ENCODE results near the gene CLCN6. TPM values are rescaled to one million over a fixed set of nuclear protein-coding genes. Genes with fewer than 3 reads are reported as not detected.

The CLCN6 gene
- total RNA-seq, 1 donor from 2014 or later, result 29.2 TPM

GRCh38 chr1:11879311-11880180 lies 73.6 kb downstream of the CLCN6 start:
- Histone ChIP-seq H3K4me1 (peaks cover 24% of the 10 kb centered on the region), H3K36me3 (no peaks in the 10 kb centered on the region), H3K27ac (no peak overlapping the region), H3K27me3 (ENCODE audit: low read depth) (peaks cover 5% of the 10 kb centered on the region), H3K9me3 (no peaks in the 10 kb centered on the region), H3K4me3 (no peak overlapping the region)
- intact Hi-C loops (cut with DNase I), result no loop called here
- DNase-seq, result no peak
- TF ChIP-seq CTCF (IDR thresholded peaks at IDR 0.05), result no peak
- no peak for ATAC-seq

DNA sequence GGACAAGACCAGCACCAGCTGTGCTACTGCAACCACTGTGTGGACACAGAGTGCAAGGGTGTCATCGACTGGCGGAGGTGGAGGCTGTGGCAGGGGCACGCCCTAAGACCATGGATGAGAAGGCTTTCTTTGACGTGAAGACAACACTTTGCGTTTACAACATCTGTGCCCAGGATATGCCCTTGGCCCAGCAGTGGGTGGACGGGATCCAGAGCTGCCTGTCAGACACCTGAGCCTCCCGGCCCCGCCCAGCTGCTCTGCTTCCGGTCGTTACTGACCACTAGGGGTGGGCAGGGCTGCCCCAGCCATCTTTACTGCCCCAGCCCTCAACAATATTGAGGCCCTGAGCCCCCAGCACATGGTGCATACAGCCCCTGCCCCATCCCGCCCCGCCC lies 74.2 kb downstream of the CLCN6 start:
- H3K27me3 ChIP-seq (ENCODE audit: low read depth), result peaks cover 5% of the 10 kb centered on the region
- H3K4me3 ChIP-seq, result no peak overlapping the region
- H3K9me3 ChIP-seq, result no peaks in the 10 kb centered on the region
- no peak for DNase-seq
- ATAC-seq, result no peak
- no peaks in the 10 kb centered on the region for H3K36me3 ChIP-seq
- no peak for TF ChIP-seq CTCF (IDR thresholded peaks at IDR 0.05)
- intact Hi-C loops (cut with DNase I), result no loop called here
- H3K4me1 ChIP-seq, result peaks cover 24% of the 10 kb centered on the region
- H3K27ac ChIP-seq, result no peak overlapping the region

GRCh38 chr1:11880911-11881748 lies 75.1 kb downstream of the CLCN6 start:
- peaks cover 5% of the 10 kb centered on the region for H3K27me3 ChIP-seq (ENCODE audit: low read depth)
- ATAC-seq, result no peak
- intact Hi-C loops (cut with DNase I), result no loop called here
- no peak for DNase-seq
- H3K9me3 ChIP-seq, result no peaks in the 10 kb centered on the region
- H3K27ac ChIP-seq, result no peak overlapping the region
- TF ChIP-seq CTCF (IDR thresholded peaks at IDR 0.05), result no peak
- no peaks in the 10 kb centered on the region for H3K36me3 ChIP-seq
- no peak overlapping the region for H3K4me3 ChIP-seq
- peaks cover 20% of the 10 kb centered on the region for H3K4me1 ChIP-seq

GRCh38 chr1:11881749-11882441 lies 75.9 kb downstream of the CLCN6 start:
- ATAC-seq (no peak), DNase-seq (no peak)
- Histone ChIP-seq H3K4me1 (peaks cover 18% of the 10 kb centered on the region), H3K36me3 (no peaks in the 10 kb centered on the region), H3K9me3 (no peaks in the 10 kb centered on the region), H3K27me3 (ENCODE audit: low read depth) (peaks cover 5% of the 10 kb centered on the region), H3K4me3 (no peak overlapping the region), H3K27ac (no peak overlapping the region)
- TF ChIP-seq CTCF (IDR thresholded peaks at IDR 0.05), result no peak
- intact Hi-C loops (cut with DNase I), result no loop called here

- intact Hi-C loops (cut with DNase I), result no loop called here
- ATAC-seq (peak; percentile 72 to 73), DNase-seq (peak; percentile 69)
- peaks cover 18% of the 10 kb centered on the region for H3K4me1 ChIP-seq
- no peak overlapping the region for H3K27ac ChIP-seq
- H3K36me3 ChIP-seq, result no peaks in the 10 kb centered on the region
- no peak for TF ChIP-seq CTCF (IDR thresholded peaks at IDR 0.05)
- no peaks in the 10 kb centered on the region for H3K9me3 ChIP-seq
- peaks cover 5% of the 10 kb centered on the region for H3K27me3 ChIP-seq (ENCODE audit: low read depth)
- no peak overlapping the region for H3K4me3 ChIP-seq
Measured at GRCh38 chr1:11882814-11883538, 77.0 kb downstream of the CLCN6 start.

Data from lower lobe of right lung (tissue), 2 donors.